Duodenal mucosa (tissue), 2 donors: ENCODE measurements around the gene ZNF511.

Source experiments
- H3K27ac ChIP-seq: one replicate; pipeline ENCODE4 v1.7.0; 2013; ENCODE audit warnings: low read depth, low read length
- H3K27me3 ChIP-seq, 2 donors: one replicate each; pipeline ENCODE4 v1.7.0; 2013; ENCODE audit warnings: low read length in 2 of 2, control low read depth in 1 of 2; ENCODE audit not compliant: insufficient read depth in 2 of 2, control insufficient read depth in 1 of 2
- H3K36me3 ChIP-seq, 2 donors: one replicate each; pipeline ENCODE4 v1.7.0; 2013; ENCODE audit warnings: low read length in 2 of 2, control low read depth in 1 of 2; ENCODE audit not compliant: insufficient read depth in 2 of 2, control insufficient read depth in 1 of 2
- H3K4me1 ChIP-seq, 2 donors: one replicate each; pipeline ENCODE4 v1.7.0; 2013; ENCODE audit warnings: low read length in 2 of 2, control low read depth in 1 of 2; ENCODE audit not compliant: insufficient read depth in 2 of 2, control insufficient read depth in 1 of 2
- H3K4me3 ChIP-seq, 2 donors: one replicate each; pipeline ENCODE4 v1.7.0; 2013; ENCODE audit warnings: low read length in 2 of 2, low read depth in 1 of 2
- H3K9ac ChIP-seq, 2 donors: one replicate each; pipeline ENCODE4 v1.7.0; 2013; ENCODE audit warnings: low read length in 2 of 2, low read depth in 1 of 2
- H3K9me3 ChIP-seq, 2 donors: one replicate each; pipeline ENCODE4 v1.7.0; 2013; ENCODE audit warnings: low read length in 2 of 2, control low read depth in 1 of 2; ENCODE audit not compliant: control insufficient read depth in 1 of 2

ZNF511 gene

GRCh38 chr10:133303206-133303605, 5.5 kb upstream of the ZNF511 start:
- Histone ChIP-seq H3K36me3 (peaks cover 23 to 42% of the 10 kb centered on the region in 2 donors), H3K9ac (no peak overlapping the region), H3K9me3 (no peaks in the 10 kb centered on the region), H3K27ac (no peak overlapping the region), H3K4me1 (peaks cover 11 to 19% of the 10 kb centered on the region in 2 donors), H3K27me3 (no peaks in the 10 kb centered on the region), H3K4me3 (no peak overlapping the region)

- Histone ChIP-seq H3K27me3 (no peaks in the 10 kb centered on the region), H3K9me3 (no peaks in the 10 kb centered on the region), H3K4me3 (no peak overlapping the region), H3K4me1 (peaks cover 25 to 33% of the 10 kb centered on the region in 2 donors), H3K36me3 (peaks cover 6 to 26% of the 10 kb centered on the region in 2 donors), H3K27ac (no peak overlapping the region), H3K9ac (no peak overlapping the region)
Measured at GRCh38 chr10:133306097-133306476, 2.6 kb upstream of the ZNF511 start.

GRCh38 chr10:133306941-133307379, 1.8 kb upstream of the ZNF511 start:
- H3K9ac ChIP-seq, result peak overlapping the region in 1 of 2 donors; percentile 98
- H3K4me3 ChIP-seq, result peak overlapping the region; percentile 96 to 99

GRCh38 chr10:133307776-133308420, 816 bp upstream of the ZNF511 start:
- no peaks in the 10 kb centered on the region for H3K27me3 ChIP-seq
- peaks cover 9 to 32% of the 10 kb centered on the region in 2 donors for H3K36me3 ChIP-seq
- peaks cover 25 to 33% of the 10 kb centered on the region in 2 donors for H3K4me1 ChIP-seq
- peak overlapping the region; percentile 96 to 99 for H3K4me3 ChIP-seq
- peak overlapping the region; percentile 96 to 98 for H3K9ac ChIP-seq
- H3K27ac ChIP-seq, result peak overlapping the region; percentile 95
- H3K9me3 ChIP-seq, result no peaks in the 10 kb centered on the region

More at GRCh38 chr10:133306941-133307379, 1.8 kb upstream of the ZNF511 start:
- Histone ChIP-seq H3K27ac (no peak overlapping the region), H3K4me1 (peaks cover 25 to 33% of the 10 kb centered on the region in 2 donors), H3K36me3 (peaks cover 4 to 32% of the 10 kb centered on the region in 2 donors), H3K9me3 (no peaks in the 10 kb centered on the region), H3K27me3 (no peaks in the 10 kb centered on the region)

- Histone ChIP-seq H3K36me3 (peaks cover 14 to 33% of the 10 kb centered on the region in 2 donors), H3K9me3 (no peaks in the 10 kb centered on the region)
Measured at GRCh38 chr10:133309100-133309719, 496 bp downstream of the ZNF511 start.

GRCh38 chr10:133309720-133310398, 1.1 kb downstream of the ZNF511 start:
- peak overlapping the region; percentile 30 for H3K27ac ChIP-seq
- no peaks in the 10 kb centered on the region for H3K9me3 ChIP-seq
- no peaks in the 10 kb centered on the region for H3K27me3 ChIP-seq
- H3K36me3 ChIP-seq, result peaks cover 14 to 33% of the 10 kb centered on the region in 2 donors
- H3K4me1 ChIP-seq, result peaks cover 25 to 36% of the 10 kb centered on the region in 2 donors
- peak overlapping the region; percentile 28 to 30 for H3K9ac ChIP-seq
- peak overlapping the region; percentile 69 to 74 for H3K4me3 ChIP-seq

More at GRCh38 chr10:133309100-133309719, 496 bp downstream of the ZNF511 start:
- H3K4me3 ChIP-seq, result peak overlapping the region; percentile 96 to 99
- H3K27me3 ChIP-seq, result no peaks in the 10 kb centered on the region
- H3K9ac ChIP-seq, result peak overlapping the region; percentile 96 to 98
- H3K27ac ChIP-seq, result peak overlapping the region; percentile 95
- peaks cover 25 to 36% of the 10 kb centered on the region in 2 donors for H3K4me1 ChIP-seq

GRCh38 chr10:133310399-133310755, 1.7 kb downstream of the ZNF511 start:
- H3K36me3 ChIP-seq, result peaks cover 14 to 33% of the 10 kb centered on the region in 2 donors
- no peaks in the 10 kb centered on the region for H3K9me3 ChIP-seq
- H3K4me3 ChIP-seq, result peak overlapping the region; percentile 69 to 74
- H3K27ac ChIP-seq, result no peak overlapping the region
- H3K4me1 ChIP-seq, result peaks cover 25 to 36% of the 10 kb centered on the region in 2 donors
- peak overlapping the region in 1 of 2 donors; percentile 28 for H3K9ac ChIP-seq
- H3K27me3 ChIP-seq, result no peaks in the 10 kb centered on the region

- no peaks in the 10 kb centered on the region for H3K9me3 ChIP-seq
- no peak overlapping the region for H3K9ac ChIP-seq
- peak overlapping the region in 1 of 2 donors; percentile 69 for H3K4me3 ChIP-seq
- peaks cover 25 to 32% of the 10 kb centered on the region in 2 donors for H3K4me1 ChIP-seq
- H3K27ac ChIP-seq, result no peak overlapping the region
- peaks cover 14 to 29% of the 10 kb centered on the region in 2 donors for H3K36me3 ChIP-seq
- H3K27me3 ChIP-seq, result no peaks in the 10 kb centered on the region
Measured at GRCh38 chr10:133310789-133311188, 2.1 kb downstream of the ZNF511 start.

- Histone ChIP-seq H3K9me3 (no peaks in the 10 kb centered on the region), H3K36me3 (peaks cover 14 to 29% of the 10 kb centered on the region in 2 donors), H3K27ac (no peak overlapping the region), H3K9ac (no peak overlapping the region), H3K27me3 (no peaks in the 10 kb centered on the region), H3K4me1 (peaks cover 25 to 32% of the 10 kb centered on the region in 2 donors), H3K4me3 (no peak overlapping the region)
Measured at GRCh38 chr10:133311570-133311969, 2.9 kb downstream of the ZNF511 start.
